Uterus (tissue), 2 donors: ENCODE results near the gene GSTO1.

Experiments used
- POLR2A ChIP-seq, 2 donors: fragments of 450-650 bp; IDR thresholded peaks; one replicate each; pipeline ENCODE4 v1.6.1; 2016; ENCODE audit warnings: antibody characterized with exemption in 2 of 2, mild to moderate bottlenecking in 1 of 2, moderate library complexity in 1 of 2
- TF ChIP-seq, protein P1 (sequence below), 4 experiments: fragments of 200-600 bp in 2 of 4; fragments of 450-650 bp in 2 of 4; sonication (generic) in 2 of 4; IDR thresholded peaks; one replicate each; pipeline ENCODE4 v1.5.1; 2016 to 2019; ENCODE audit warnings: antibody characterized with exemption in 4 of 4, mild to moderate bottlenecking in 2 of 4, moderate library complexity in 1 of 4

DNA sequence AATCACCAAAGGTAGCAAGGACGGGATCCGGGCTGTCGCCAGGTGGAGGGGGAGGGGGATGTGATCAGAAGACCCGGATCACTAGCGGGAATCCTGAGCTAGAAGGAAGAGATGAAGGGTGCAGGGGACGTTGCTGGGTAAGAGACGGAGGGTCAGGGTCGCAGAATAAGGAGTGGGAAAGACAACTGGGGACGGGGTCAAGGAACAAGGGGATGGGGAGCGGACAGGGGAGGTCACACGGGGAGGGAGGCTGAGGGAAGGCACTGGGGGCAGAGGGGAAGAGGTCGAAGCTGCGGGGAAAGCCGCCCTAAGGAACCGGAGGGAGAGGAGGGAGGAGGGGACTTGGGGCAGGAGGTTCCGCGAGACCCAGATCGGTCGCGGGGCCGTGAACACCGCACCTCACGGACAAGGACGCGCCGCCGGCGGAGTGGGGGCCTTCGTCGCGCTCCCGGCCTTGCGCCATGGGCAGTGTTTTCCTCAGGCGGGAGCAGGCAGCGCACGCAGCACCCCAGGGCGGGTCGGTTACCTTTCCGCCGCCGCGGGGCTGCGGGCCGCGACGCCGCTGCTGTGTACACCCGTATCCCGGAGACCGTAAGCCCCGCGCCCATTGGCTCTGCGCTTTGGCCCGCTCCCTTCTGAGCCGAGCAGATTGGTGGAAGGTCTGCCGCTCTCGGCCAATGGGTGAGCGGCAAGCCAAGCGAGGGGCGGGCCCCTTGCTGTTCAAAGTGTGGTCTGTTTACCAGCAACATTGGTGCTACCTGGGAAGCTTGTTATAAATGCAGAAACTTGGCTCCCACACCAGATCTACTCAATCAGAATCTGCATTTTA lies 22.7 kb upstream of the GSTO1 start, which contains the start of gene CFAP43:
- TF ChIP-seq, protein P1, sequence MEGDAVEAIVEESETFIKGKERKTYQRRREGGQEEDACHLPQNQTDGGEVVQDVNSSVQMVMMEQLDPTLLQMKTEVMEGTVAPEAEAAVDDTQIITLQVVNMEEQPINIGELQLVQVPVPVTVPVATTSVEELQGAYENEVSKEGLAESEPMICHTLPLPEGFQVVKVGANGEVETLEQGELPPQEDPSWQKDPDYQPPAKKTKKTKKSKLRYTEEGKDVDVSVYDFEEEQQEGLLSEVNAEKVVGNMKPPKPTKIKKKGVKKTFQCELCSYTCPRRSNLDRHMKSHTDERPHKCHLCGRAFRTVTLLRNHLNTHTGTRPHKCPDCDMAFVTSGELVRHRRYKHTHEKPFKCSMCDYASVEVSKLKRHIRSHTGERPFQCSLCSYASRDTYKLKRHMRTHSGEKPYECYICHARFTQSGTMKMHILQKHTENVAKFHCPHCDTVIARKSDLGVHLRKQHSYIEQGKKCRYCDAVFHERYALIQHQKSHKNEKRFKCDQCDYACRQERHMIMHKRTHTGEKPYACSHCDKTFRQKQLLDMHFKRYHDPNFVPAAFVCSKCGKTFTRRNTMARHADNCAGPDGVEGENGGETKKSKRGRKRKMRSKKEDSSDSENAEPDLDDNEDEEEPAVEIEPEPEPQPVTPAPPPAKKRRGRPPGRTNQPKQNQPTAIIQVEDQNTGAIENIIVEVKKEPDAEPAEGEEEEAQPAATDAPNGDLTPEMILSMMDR (IDR thresholded peaks at IDR 0.05) = peak in 1 of 4 experiments; percentile 10
- TF ChIP-seq POLR2A (IDR thresholded peaks at IDR 0.05) = peak; percentile 40 to 68
